ENCODE data around the gene ZSCAN10. TPM values are rescaled to one million over a fixed set of nuclear protein-coding genes. Genes with fewer than 3 reads are reported as not detected.

The ZSCAN10 gene
- total RNA-seq, 2 experiments from 2014 or later, result 0.36 to 0.56 TPM

GRCh38 chr16:3065069-3065741 is 33.9 kb downstream of the ZSCAN10 start, which contains the start of gene IL32:
Gene IL32 (plus strand): TSS chr16:3065640. CDS start chr16:3065812, 172 bp downstream.
- Mint-ChIP-seq H3K4me1 (ENCODE audit: low read depth) (peaks cover 67% of the 10 kb centered on the region), H3K9me3 (no peaks in the 10 kb centered on the region), H3K27me3 (no peaks in the 10 kb centered on the region), H3K36me3 (ENCODE audit: low read depth) (peaks cover 51% of the 10 kb centered on the region), H3K4me3 (peak within 1 kb of the TSS; percentile 99), H3K27ac (peak within 1 kb of the TSS; percentile 97)
- DNase-seq (peak; percentile 46 to 88 (median 68)), ATAC-seq (ENCODE audit: poor library complexity) (peak; percentile 65)
- no peak for TF ChIP-seq CTCF (IDR thresholded peaks at IDR 0.05)
- Histone ChIP-seq H3K36me3 (ENCODE audit: insufficient read depth, low read length) (peaks cover 35% of the 10 kb centered on the region), H3K27me3 (ENCODE audit: control insufficient read depth in 1 of 2, insufficient read depth in 2 of 2, low read length in 2 of 2) (no peaks in the 10 kb centered on the region), H3K27ac (ENCODE audit: low read depth in 1 of 2, low read length in 2 of 2) (peak within 1 kb of the TSS; percentile 85 to 98), H3K9me3 (ENCODE audit: control insufficient read depth in 1 of 2, insufficient read depth in 1 of 2, low read length in 2 of 2) (no peaks in the 10 kb centered on the region), H3K4me3 (ENCODE audit: low read length) (peak within 1 kb of the TSS; percentile 99), H3K4me1 (ENCODE audit: insufficient read depth, low read length) (peaks cover 78% of the 10 kb centered on the region)
- POLR2A ChIA-PET, result interaction anchor here (0.5 to 6.5 kb wide), 17 partner anchors 11 to 218 kb away, joined by 3 to 137 read pairs (median 6); partner anchors contain the start of genes MMP25, ZNF213 and ZSCAN10
- intact Hi-C loops (cut with DNase I, micrococcal nuclease), result no loop called here
- CTCF ChIA-PET, result interaction anchor here (0.6 to 4.9 kb wide), 5 partner anchors 11 to 64 kb away, joined by 3 to 33 read pairs (median 3); no protein-coding TSS in a partner anchor

- H3K4me3 Mint-ChIP-seq, result peak overlapping the region; percentile 99
- H3K4me1 Mint-ChIP-seq (ENCODE audit: low read depth), result peaks cover 62% of the 10 kb centered on the region
- intact Hi-C loops (cut with DNase I, micrococcal nuclease), result no loop called here
- POLR2A ChIA-PET, result interaction anchor here (0.6 to 6.5 kb wide), 11 partner anchors 9 to 86 kb away, joined by 3 to 137 read pairs (median 6); partner anchors contain the start of gene ZNF213
- CTCF ChIA-PET, result interaction anchor here (1.0 to 4.9 kb wide), 4 partner anchors 32 to 86 kb away, joined by 3 to 33 read pairs (median 4); no protein-coding TSS in a partner anchor
- ATAC-seq (ENCODE audit: poor library complexity) (no peak), DNase-seq (peak in 1 of 14 experiments; percentile 10)
- peaks cover 37% of the 10 kb centered on the region for H3K36me3 Mint-ChIP-seq (ENCODE audit: low read depth)
- Histone ChIP-seq H3K36me3 (ENCODE audit: insufficient read depth, low read length) (peaks cover 23% of the 10 kb centered on the region), H3K9me3 (ENCODE audit: control insufficient read depth in 1 of 2, insufficient read depth in 1 of 2, low read length in 2 of 2) (no peaks in the 10 kb centered on the region), H3K27me3 (ENCODE audit: control insufficient read depth in 1 of 2, insufficient read depth in 2 of 2, low read length in 2 of 2) (no peaks in the 10 kb centered on the region), H3K4me1 (ENCODE audit: insufficient read depth, low read length) (peaks cover 75% of the 10 kb centered on the region), H3K4me3 (ENCODE audit: low read length) (no peak overlapping the region), H3K27ac (ENCODE audit: low read depth in 1 of 2, low read length in 2 of 2) (peak overlapping the region; percentile 4 to 98)
- H3K9me3 Mint-ChIP-seq, result no peaks in the 10 kb centered on the region
- peak overlapping the region; percentile 97 for H3K27ac Mint-ChIP-seq
- H3K27me3 Mint-ChIP-seq, result no peaks in the 10 kb centered on the region
- no peak for TF ChIP-seq CTCF (IDR thresholded peaks at IDR 0.05)
These were observed 35.3 kb downstream of the ZSCAN10 start for GRCh38 chr16:3063625-3064386.

GRCh38 chr16:3062553-3062952 is 36.5 kb downstream of the ZSCAN10 start:
- peak overlapping the region; percentile 99 for H3K4me3 Mint-ChIP-seq
- H3K9me3 Mint-ChIP-seq, result no peaks in the 10 kb centered on the region
- peaks cover 29% of the 10 kb centered on the region for H3K36me3 Mint-ChIP-seq (ENCODE audit: low read depth)
- H3K27ac Mint-ChIP-seq, result peak overlapping the region; percentile 97
- peaks cover 61% of the 10 kb centered on the region for H3K4me1 Mint-ChIP-seq (ENCODE audit: low read depth)
- no peak overlapping the region for H3K27ac ChIP-seq (ENCODE audit: low read depth in 1 of 2, low read length in 2 of 2)
- POLR2A ChIA-PET, result interaction anchor here (5.4 to 5.9 kb wide), 2 partner anchors 14 to 66 kb away, joined by 70 to 137 read pairs; no protein-coding TSS in a partner anchor
- no peak for ATAC-seq (ENCODE audit: poor library complexity)
- peak in 1 of 14 experiments; percentile 4 for DNase-seq
- H3K4me1 ChIP-seq (ENCODE audit: insufficient read depth, low read length), result peaks cover 72% of the 10 kb centered on the region
- no peak for TF ChIP-seq CTCF (IDR thresholded peaks at IDR 0.05)
- H3K36me3 ChIP-seq (ENCODE audit: insufficient read depth, low read length), result peaks cover 10% of the 10 kb centered on the region
- H3K27me3 ChIP-seq (ENCODE audit: control insufficient read depth in 1 of 2, insufficient read depth in 2 of 2, low read length in 2 of 2), result no peaks in the 10 kb centered on the region
- no peaks in the 10 kb centered on the region for H3K9me3 ChIP-seq (ENCODE audit: control insufficient read depth in 1 of 2, insufficient read depth in 1 of 2, low read length in 2 of 2)
- CTCF ChIA-PET, result interaction anchor here (1.0 to 4.9 kb wide), 4 partner anchors 31 to 88 kb away, joined by 3 to 33 read pairs (median 4); no protein-coding TSS in a partner anchor
- intact Hi-C loops (cut with DNase I, micrococcal nuclease), result no loop called here
- no peak overlapping the region for H3K4me3 ChIP-seq (ENCODE audit: low read length)
- H3K27me3 Mint-ChIP-seq, result no peaks in the 10 kb centered on the region
